OCI-LY3 (cell line): ENCODE measurements around the gene TDRD9.

ENCODE experiments used
- H2AFZ ChIP-seq: fragments of 200-600, 300-600 bp; shearing (Covaris generic); 2 replicates; pipeline ENCODE4 v1.6.0; 2014; ENCODE audit warnings: antibody characterized with exemption, low read depth, low read length
- H3K27ac ChIP-seq: fragments of 200-600, 300-600 bp; sonication (generic); 2 replicates; pipeline ENCODE4 v1.5.1; 2014; ENCODE audit warnings: mild to moderate bottlenecking, low read length, moderate library complexity, mixed read lengths
- H3K27me3 ChIP-seq: fragments of 200-600, 300-600 bp; sonication (generic); 2 replicates; pipeline ENCODE4 v1.6.1; 2014; ENCODE audit warnings: low read depth, low read length, mixed read lengths
- H3K36me3 ChIP-seq: fragments of 200-600, 300-600 bp; sonication (generic); replicated peaks from 2 replicates; pipeline ENCODE3; 2014; ENCODE audit warnings: low read depth, low read length, mixed read lengths
- H3K4me1 ChIP-seq: fragments of 300-600, 200-600 bp; sonication (generic); 2 replicates; pipeline ENCODE4 v1.6.1; 2014; ENCODE audit warnings: low read length, mixed read lengths
- H3K4me2 ChIP-seq: fragments of 200-600, 300-600 bp; sonication (generic); 2 replicates; pipeline ENCODE4 v1.6.1; 2014; ENCODE audit warnings: low read length, mixed read lengths
- H3K4me3 ChIP-seq: fragments of 300-600, 200-600 bp; sonication (generic); 2 replicates; pipeline ENCODE4 v1.5.1; 2014; ENCODE audit warnings: antibody characterized with exemption, mild to moderate bottlenecking, low read length, moderate library complexity
- H3K79me2 ChIP-seq: fragments of 300-600, 200-600 bp; shearing (Covaris generic); 2 replicates; pipeline ENCODE4 v1.6.1; 2014; ENCODE audit warnings: mild to moderate bottlenecking, low read length, mixed read lengths
- H3K9ac ChIP-seq: fragments of 300-600, 200-600 bp; shearing (Covaris generic); 2 replicates; pipeline ENCODE4 v1.6.0; 2014; ENCODE audit warnings: mild to moderate bottlenecking, low read length, moderate library complexity
- H3K9me3 ChIP-seq: fragments of 200-600, 300-600 bp; shearing (Covaris generic); 2 replicates; pipeline ENCODE4 v1.6.1; 2014; ENCODE audit warnings: low read length, mixed read lengths; ENCODE audit not compliant: insufficient read depth
- H4K20me1 ChIP-seq: fragments of 200-600, 300-600 bp; sonication (generic); 2 replicates; pipeline ENCODE4 v1.6.1; 2016; ENCODE audit warnings: low read length, mixed read lengths; ENCODE audit not compliant: insufficient read depth
- EZH2phosphoT487 ChIP-seq: fragments of 200-600 bp; shearing (Covaris generic); IDR thresholded peaks from 2 replicates; pipeline ENCODE4 v1.6.1; 2018; ENCODE audit warnings: antibody characterized with exemption, mixed run types, low read depth
- TF ChIP-seq, protein P1 (sequence below): fragments of 200-600, 300-600 bp; sonication (generic); IDR thresholded peaks from 2 replicates; pipeline ENCODE4 v1.5.1; 2014; ENCODE audit warnings: antibody characterized with exemption, low read length, low read depth

TDRD9 gene

DNA sequence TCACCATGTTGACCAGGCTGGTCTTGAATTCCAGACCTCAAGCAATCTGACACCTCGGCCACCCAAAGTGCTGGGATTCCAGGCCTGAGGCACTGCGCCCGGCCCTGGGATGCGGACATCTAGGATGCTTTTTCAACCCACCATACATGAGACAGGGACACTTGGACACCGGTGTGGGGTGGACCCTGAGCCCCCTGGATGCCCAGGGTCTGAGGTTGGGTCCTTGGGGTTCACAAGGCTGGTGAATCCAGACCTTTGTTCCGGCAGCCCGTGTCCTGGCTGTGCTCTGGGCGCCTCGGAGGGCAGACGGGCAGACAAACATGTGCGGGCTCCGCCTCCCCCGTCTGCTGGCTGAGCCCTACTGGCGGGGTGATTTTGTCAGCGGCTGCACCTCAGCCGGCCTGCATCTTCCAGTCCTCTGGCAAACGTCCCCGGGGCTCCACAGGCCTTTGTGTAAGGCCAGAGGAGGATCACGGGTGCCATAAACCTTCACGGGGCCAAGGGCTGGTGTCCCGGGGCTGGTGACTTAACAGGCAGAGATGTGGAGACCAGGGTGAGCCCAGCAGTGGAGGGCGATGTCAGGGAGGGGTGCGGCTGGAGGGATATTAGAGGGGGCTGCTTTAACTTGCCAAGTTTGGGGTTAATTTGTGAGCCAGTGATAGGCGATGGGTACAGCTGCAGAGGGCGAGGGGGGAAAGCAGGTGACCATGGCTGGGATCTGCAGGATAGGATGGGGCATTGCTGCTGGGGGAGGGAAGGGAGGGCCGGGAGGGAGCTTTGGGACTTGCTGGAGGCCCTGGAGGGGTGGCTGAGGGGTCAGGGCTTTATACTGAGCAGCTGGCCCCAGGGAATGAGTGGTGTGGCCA lies 163.0 kb downstream of the TDRD9 start:
- Histone ChIP-seq H3K79me2 (no peaks in the 10 kb centered on the region), H4K20me1 (no peaks in the 10 kb centered on the region), H3K9ac (no peak overlapping the region), H3K4me2 (no peak overlapping the region), H3K36me3 (no peaks in the 10 kb centered on the region), H3K27me3 (no peaks in the 10 kb centered on the region), H2AFZ (no peak overlapping the region), H3K4me1 (peaks cover 6% of the 10 kb centered on the region; the same call in 1 of the 2 replicates), H3K9me3 (no peaks in the 10 kb centered on the region), H3K4me3 (no peak overlapping the region), H3K27ac (no peak overlapping the region)
- no peak for TF ChIP-seq EZH2phosphoT487
- TF ChIP-seq, protein P1, sequence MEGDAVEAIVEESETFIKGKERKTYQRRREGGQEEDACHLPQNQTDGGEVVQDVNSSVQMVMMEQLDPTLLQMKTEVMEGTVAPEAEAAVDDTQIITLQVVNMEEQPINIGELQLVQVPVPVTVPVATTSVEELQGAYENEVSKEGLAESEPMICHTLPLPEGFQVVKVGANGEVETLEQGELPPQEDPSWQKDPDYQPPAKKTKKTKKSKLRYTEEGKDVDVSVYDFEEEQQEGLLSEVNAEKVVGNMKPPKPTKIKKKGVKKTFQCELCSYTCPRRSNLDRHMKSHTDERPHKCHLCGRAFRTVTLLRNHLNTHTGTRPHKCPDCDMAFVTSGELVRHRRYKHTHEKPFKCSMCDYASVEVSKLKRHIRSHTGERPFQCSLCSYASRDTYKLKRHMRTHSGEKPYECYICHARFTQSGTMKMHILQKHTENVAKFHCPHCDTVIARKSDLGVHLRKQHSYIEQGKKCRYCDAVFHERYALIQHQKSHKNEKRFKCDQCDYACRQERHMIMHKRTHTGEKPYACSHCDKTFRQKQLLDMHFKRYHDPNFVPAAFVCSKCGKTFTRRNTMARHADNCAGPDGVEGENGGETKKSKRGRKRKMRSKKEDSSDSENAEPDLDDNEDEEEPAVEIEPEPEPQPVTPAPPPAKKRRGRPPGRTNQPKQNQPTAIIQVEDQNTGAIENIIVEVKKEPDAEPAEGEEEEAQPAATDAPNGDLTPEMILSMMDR, result no peak

DNA sequence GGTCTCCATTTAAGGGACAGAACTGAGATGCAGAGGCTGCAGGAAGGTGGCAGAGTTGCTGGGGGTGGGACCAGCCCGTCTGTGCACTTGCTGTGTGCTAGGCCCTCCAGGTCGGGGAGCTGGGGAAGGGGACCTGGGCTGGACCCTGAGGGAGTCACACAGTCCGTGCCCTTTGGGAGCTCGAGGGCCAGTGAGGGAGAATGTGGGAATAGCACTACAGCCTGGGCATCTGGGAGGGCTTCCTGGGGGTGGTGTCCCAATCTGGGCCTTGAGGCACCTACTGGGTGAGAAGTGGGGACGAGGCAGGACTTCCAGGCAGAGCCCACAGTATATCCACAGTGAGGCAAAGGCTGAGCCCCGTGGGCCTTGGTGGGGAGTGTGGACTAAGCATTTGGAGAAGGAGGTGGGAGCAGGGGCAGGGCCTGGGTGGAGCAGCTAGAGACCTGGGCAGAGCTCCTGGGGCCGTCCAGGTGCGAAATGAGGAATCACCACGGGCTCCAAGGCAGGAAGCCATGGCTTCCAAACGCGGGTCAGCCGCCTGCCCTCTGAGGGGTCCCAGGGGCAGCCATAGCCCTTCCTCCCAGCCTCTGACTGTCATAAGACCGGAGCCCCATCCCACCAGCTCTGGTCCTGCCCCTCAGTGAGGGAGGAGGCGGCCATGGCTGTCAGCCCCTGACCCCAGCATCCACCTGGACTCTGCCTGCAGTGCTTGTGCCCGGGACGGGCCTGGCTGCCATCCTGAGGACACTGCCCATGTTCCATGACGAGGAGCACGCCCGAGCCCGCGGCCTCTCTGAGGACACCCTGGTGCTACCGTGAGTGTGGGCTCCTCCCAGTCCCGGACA lies 163.9 kb downstream of the TDRD9 start:
- Histone ChIP-seq H3K9ac (no peak overlapping the region), H3K27ac (no peak overlapping the region), H4K20me1 (no peaks in the 10 kb centered on the region), H2AFZ (no peak overlapping the region), H3K36me3 (no peaks in the 10 kb centered on the region), H3K27me3 (no peaks in the 10 kb centered on the region), H3K4me3 (no peak overlapping the region), H3K79me2 (no peaks in the 10 kb centered on the region), H3K4me2 (no peak overlapping the region), H3K9me3 (no peaks in the 10 kb centered on the region), H3K4me1 (peaks cover 6% of the 10 kb centered on the region; the same call in 1 of the 2 replicates)
- no peak for TF ChIP-seq EZH2phosphoT487
- TF ChIP-seq, protein P1, result no peak

DNA sequence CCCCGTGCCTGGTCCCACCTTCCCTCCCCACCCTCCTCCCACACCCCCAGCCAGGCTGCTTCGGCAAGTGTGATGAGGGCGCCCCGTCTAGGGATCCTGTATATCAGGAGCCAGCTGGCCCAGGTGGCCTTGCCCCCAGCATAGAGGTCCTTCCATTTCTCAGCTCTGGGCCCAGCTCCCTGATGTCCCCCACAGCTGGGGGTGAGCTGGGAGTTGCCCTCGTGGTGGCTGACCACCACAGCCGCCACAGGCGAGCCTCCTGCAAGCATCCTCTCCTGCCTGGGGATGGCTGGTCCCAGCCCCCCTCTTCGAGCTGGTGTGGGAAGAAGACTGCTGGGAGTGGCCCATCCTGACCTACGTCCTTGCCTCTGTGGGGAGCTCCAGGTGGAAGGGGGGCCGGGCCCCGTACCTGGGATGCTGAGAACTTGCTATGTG lies 164.7 kb downstream of the TDRD9 start:
- Histone ChIP-seq H3K4me3 (no peak overlapping the region), H4K20me1 (no peaks in the 10 kb centered on the region), H2AFZ (no peak overlapping the region), H3K27ac (no peak overlapping the region), H3K36me3 (no peaks in the 10 kb centered on the region), H3K27me3 (no peaks in the 10 kb centered on the region), H3K4me1 (peaks cover 6% of the 10 kb centered on the region; the same call in 1 of the 2 replicates), H3K79me2 (no peaks in the 10 kb centered on the region), H3K9me3 (no peaks in the 10 kb centered on the region), H3K9ac (no peak overlapping the region), H3K4me2 (no peak overlapping the region)
- no peak for TF ChIP-seq EZH2phosphoT487
- TF ChIP-seq, protein P1, result no peak

DNA sequence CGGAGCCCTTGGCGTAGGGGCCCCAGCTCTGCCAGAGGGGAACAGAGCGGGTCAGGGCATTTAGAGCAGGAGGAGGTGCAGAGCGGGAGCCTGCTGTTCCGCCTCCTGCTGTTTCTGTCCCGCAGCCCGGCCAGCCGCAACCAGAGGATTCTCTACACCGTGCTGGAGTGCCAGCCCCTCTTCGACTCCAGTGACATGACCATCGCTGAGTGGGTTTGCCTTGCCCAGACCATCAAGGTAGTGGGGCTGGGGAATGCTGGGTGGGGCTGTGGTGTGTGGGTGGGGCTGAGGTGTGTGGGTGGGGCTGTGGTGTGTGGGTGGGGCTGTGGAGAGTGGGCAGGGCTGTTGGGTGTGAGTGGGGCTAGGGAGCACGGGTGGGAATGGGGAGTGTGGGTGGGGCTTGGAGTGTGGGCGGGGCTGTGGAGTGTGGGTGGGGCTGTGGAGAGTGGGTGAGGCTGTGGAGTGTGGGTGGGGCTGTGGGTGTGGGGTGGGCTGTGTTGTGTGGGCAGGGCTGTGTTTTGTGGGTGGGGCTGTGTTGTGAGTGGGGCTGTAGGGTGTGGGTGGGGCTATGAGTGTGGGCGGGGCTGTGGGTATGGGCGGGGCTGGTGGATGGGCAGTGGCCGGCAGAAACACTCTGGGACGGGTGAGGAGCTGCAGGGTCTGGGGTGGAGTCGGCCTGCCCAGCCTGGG lies 165.3 kb downstream of the TDRD9 start:
- Histone ChIP-seq H3K4me2 (no peak overlapping the region), H2AFZ (no peak overlapping the region), H3K79me2 (no peaks in the 10 kb centered on the region), H3K27ac (no peak overlapping the region), H3K4me3 (no peak overlapping the region), H3K27me3 (no peaks in the 10 kb centered on the region), H4K20me1 (no peaks in the 10 kb centered on the region), H3K9me3 (no peaks in the 10 kb centered on the region), H3K4me1 (peaks cover 6% of the 10 kb centered on the region; the same call in 1 of the 2 replicates), H3K9ac (no peak overlapping the region), H3K36me3 (no peaks in the 10 kb centered on the region)
- TF ChIP-seq EZH2phosphoT487, result no peak
- TF ChIP-seq, protein P1, result no peak
